Endothelial cell of umbilical vein (primary cell): ENCODE measurements around the gene FOXO6.

Source experiments
- CTCF ChIP-seq, 2 donors: IDR thresholded peaks; 1 replicate in 1 of 2; 2 replicates in 1 of 2; pipeline ENCODE4 v1.5.1; 2011; ENCODE audit warnings: low read length in 2 of 2, mild to moderate bottlenecking in 2 of 2, moderate library complexity in 2 of 2, control low read depth in 1 of 2, inconsistent platforms in 1 of 2, low read depth in 1 of 2; ENCODE audit not compliant: insufficient read depth in 1 of 2; ENCODE audit errors: extremely low read depth in 1 of 2
- EZH2 ChIP-seq: IDR thresholded peaks from 2 replicates; pipeline ENCODE4 v1.6.1; 2012; ENCODE audit warnings: borderline replicate concordance, low read depth, mild to moderate bottlenecking, moderate library complexity, low read length, inconsistent platforms; ENCODE audit not compliant: severe bottlenecking
- FOS ChIP-seq: IDR thresholded peaks from 2 replicates; pipeline ENCODE4 v1.6.1; 2011; ENCODE audit warnings: mild to moderate bottlenecking, low read length, moderate library complexity, borderline replicate concordance; ENCODE audit not compliant: insufficient read depth
- MYC ChIP-seq: IDR thresholded peaks from one replicate; pipeline ENCODE4 v1.6.1; 2011; ENCODE audit warnings: mild to moderate bottlenecking, low read depth, low read length
- POLR2A ChIP-seq: IDR thresholded peaks from 2 replicates; pipeline ENCODE4 v1.6.1; 2012; ENCODE audit warnings: low read depth, mild to moderate bottlenecking, control low read depth, low read length

- no peak for TF ChIP-seq POLR2A
- no peak for TF ChIP-seq CTCF (IDR thresholded peaks at IDR 0.05; ENCODE audit: extremely low read depth in 1 of 2, insufficient read depth in 1 of 2, low read depth in 1 of 2, low read length in 2 of 2)
- TF ChIP-seq MYC, result no peak
- TF ChIP-seq FOS, result no peak
- no peak for TF ChIP-seq EZH2
These were observed 36.6 kb downstream of the FOXO6 start for GRCh38 chr1:41397753-41398330.
